HG03135 (cell line): ENCODE results near the gene SLC25A31.
A peak's percentile ranks its signal among the peaks of the same experiment; 100 is the strongest.

Experiments
- ATAC-seq: cut with Tn5 transposase; IDR thresholded peaks from one replicate; pipeline ENCODE4 v1.9.1; 2021; ENCODE audit warnings: mild to moderate bottlenecking, moderate library complexity; ENCODE audit not compliant: unreplicated experiment

SLC25A31 gene

GRCh38 chr4:127730142-127730913 lies at the start of gene SLC25A31:
SLC25A31 (plus strand) TSS chr4:127730400; CDS start chr4:127730546, 146 bp downstream.
- ATAC-seq: no peak

DNA sequence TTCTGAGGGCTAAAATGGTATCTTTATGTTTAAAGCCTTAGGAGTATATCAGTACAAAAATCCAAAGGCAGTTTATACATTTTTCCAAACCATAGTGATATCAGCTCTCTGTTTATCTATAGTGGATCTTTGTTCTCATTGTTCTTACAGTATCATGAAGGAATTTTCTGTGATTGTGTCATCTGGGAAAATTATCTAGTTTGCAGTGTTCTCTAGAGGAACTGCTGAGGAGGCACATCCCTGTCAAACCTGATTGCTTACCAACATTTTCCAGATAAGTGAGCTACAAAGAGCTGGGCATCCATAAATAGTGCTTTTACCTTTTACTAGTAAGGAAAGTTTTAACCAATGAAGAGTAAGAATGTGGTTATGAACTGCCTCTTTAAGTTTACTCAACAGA lies 44.9 kb upstream of the SLC25A31 start:
- no peak for ATAC-seq

DNA sequence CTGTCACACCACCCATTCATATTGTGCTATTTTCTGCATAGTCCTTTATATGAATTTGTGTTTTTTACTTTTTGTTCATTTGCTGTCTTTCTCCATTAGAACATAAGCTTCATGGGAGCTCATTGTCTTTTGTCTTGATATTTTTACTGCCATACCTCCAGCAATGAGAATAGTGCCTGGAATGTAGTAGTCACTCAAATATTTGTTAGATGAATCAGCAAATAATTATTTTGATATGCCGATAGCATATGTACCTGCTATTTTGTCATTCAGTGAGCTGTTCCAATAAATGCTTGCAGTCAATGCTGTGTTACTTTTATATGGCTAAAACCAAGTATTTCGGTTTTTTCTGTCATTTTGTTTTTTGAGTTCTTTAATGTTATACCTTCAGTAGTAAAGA lies 43.5 kb upstream of the SLC25A31 start:
- ATAC-seq: no peak

DNA sequence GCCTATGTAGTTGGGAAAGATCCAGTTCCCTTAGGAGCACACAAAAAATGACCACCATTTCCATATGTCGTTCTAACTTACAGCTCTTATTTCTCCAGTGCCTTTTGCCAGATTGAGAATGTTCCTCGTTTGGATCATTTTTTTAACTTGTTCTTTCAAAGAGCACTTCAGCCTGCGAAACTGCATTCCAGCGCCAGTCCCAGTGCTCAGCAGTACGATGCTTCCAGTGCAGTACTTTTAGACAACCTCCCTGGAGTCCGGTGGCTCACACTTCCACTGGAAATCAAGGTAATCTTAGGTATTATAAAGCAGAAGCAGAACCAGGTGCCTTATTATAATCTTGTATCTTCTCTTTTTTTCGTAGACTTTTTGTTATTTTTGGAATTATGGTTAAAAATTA lies 42.6 kb upstream of the SLC25A31 start:
- ATAC-seq: no peak

DNA sequence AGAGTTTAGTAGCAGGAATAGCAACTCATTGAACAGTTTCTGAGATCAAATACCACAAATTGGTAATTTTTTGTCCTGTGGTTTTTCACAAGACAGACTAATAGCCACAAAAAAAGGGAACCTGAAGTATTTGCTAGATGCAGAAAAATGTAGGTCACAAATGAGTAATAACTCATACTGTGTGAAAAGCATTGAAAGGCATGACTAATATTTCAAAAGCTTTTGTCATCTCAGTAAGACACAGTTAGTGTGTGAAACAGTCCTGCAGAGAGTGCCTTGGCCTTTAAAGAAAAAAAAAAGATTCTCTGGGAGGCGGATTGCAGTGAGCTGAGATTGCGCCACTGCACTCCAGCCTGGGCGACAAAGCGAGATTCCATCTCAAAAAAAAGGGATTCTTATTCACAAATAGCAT lies 31.4 kb upstream of the SLC25A31 start:
- peak; percentile 99 for ATAC-seq

DNA sequence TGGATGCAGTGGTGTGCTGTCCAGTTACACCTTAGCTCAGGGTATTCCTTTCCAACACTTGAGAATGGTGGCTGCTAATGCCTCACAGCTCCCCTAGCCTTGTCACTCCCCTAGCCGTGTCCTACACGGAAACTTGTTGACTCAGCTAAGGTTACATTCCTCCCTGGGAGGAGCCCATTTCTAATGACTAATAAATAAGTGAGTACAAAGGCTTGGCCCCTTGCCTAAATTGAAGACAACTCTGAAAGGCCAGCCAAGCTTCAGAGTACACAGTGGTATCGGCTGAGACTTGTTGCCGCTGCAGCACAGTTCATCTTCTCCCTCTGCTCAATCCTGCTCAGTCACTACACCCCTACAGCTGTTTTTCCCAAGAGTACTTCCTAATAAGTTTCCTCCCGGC lies 21.2 kb upstream of the SLC25A31 start:
- ATAC-seq: no peak

GRCh38 chr4:127709456-127709855 lies 20.7 kb upstream of the SLC25A31 start:
- ATAC-seq: no peak

DNA sequence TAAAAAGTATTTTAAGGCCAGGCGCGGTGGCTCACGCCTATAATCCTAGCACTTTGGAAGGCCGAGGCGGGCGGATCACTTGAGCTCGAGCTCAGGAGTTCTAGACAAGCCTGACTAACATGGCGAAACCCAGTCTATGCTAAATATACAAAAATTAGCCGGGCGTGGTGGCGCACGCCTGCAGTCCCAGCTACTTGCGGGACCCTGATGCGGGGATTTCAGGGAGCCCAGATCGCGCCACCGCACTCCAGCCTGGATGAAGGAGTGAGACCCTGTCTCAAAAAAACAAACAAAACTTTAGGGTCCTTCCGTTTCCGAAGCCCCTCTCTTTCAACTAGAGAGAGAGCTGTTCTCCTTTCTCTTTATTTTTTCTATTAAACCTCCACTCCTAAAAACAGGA lies 1.2 kb downstream of the SLC25A31 start:
- no peak for ATAC-seq

GRCh38 chr4:127732623-127733328 lies 2.6 kb downstream of the SLC25A31 start:
- peak; percentile 51 for ATAC-seq

- ATAC-seq: no peak
Measured at GRCh38 chr4:127734976-127735375, 4.8 kb downstream of the SLC25A31 start.

GRCh38 chr4:127737295-127737694 lies 7.1 kb downstream of the SLC25A31 start:
- ATAC-seq: no peak

DNA sequence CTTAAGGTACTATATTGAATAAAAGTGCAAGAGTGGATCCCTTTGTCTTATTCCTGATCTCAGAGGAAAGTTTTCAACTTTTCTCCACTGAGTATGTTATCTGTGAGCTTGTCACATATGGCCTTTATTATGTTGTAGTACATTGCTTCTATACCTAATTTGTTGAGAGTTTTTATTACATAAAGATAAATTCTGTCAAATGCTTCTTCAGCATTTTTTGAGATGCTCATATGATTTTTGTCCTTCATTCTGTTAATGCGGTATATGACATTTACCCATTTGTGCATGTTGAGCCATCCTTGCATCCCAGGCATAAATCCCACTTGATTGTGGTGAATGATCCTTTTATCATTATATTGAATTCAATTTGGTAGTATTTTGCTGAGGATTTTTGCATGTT lies 11.0 kb downstream of the SLC25A31 start:
- ATAC-seq: no peak

DNA sequence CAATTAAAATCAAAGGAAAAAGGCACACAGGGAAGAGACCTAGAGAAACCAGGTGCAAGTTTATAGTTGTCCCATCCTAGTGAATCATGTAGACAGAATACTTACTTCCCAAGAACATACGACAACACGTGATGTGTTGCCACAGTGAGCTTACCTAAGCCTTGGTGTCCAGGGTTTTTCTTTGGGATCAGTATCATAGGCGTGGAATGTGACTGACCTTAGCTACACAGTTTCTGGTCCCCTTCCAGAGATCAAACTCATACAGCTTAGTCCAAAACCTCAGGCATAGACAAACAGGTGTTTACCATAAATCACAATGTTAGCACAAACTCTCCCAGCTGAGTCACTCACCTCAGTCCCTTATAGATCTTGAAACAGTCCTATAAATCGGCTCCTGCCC lies 17.7 kb downstream of the SLC25A31 start:
- ATAC-seq: no peak

DNA sequence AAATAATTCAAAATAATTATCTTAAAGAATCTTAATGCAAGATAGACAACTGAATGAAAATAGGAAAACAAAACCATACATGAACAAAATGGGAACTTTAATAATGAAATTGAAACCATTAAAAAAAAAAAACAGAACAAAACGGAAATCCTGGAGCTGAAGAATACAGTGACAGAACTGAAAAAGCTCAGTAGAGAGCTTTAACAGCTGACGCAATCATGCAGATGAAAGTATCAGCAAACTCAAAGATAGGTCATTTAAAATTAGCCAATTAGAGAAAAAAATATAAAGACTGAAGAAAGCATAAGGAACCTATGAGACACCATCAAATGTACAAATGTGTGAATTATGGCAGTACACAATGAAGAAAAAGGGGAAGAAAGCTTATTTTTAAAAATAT lies 18.8 kb downstream of the SLC25A31 start:
- no peak for ATAC-seq

DNA sequence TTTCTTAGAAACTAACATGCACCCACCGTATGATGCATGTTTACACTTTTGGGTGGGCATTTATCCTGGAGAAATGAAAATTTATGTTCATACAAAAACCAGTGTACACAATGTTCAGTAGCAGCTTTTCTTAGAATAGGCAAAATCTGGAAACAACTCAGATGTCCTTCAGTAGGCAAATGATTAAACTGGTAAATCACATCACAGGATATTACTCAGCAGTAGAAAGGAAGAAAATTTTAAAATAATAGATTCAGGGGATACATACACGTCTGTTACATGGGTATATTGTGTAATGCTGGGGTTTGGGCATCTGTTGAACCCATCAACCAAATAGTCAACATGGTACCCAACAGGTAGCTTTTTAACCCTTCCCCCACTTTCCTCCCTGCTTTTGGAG lies 26.7 kb downstream of the SLC25A31 start:
- ATAC-seq: no peak

DNA sequence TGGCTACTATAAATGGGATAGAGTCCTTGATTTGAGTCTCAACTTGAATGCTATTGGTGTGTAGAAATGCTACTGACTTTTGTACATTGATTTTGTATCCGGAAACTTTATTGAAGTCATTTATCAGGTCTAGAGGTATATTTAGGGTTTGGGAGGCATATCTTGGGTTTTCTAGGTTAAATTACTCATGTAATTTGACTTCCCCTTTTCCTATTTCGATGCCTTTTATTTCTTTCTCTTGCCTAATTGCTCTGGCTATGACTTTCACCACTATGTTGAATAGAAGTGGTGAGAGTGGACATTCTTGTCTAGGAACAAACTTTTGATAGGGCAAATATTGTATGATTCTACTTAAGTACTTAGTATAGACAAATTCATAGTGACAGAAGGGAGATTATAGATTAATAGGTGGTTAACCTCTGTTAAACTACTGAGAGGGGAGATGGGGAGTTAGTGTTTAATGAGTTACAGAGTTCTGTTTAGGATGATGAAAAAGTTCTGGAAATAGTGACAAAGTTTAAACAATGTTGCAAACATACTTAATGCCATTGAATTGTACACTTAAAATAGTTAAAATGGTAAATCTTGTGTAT lies 29.1 kb downstream of the SLC25A31 start:
- ATAC-seq: peak; percentile 78

DNA sequence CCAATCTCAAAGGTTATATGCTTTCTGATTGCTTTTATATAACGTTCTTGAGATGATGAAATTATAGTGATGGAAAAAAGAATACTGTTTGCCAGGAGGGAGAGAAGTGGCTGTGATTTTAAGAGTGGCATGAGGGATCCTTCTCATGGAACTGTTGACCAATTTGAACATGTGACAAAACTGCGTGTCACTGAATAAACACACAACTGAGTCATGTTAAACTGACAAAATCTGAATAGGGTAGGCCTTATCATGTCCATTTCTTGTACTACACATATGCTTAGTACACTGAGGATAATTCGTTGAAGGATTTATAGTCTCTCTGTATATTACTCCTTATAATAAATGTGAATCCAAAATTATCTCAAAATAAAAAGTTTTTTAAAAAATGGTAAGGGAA lies 29.7 kb downstream of the SLC25A31 start:
- ATAC-seq: no peak

GRCh38 chr4:127771535-127772275 lies 41.5 kb downstream of the SLC25A31 start:
- ATAC-seq: no peak

DNA sequence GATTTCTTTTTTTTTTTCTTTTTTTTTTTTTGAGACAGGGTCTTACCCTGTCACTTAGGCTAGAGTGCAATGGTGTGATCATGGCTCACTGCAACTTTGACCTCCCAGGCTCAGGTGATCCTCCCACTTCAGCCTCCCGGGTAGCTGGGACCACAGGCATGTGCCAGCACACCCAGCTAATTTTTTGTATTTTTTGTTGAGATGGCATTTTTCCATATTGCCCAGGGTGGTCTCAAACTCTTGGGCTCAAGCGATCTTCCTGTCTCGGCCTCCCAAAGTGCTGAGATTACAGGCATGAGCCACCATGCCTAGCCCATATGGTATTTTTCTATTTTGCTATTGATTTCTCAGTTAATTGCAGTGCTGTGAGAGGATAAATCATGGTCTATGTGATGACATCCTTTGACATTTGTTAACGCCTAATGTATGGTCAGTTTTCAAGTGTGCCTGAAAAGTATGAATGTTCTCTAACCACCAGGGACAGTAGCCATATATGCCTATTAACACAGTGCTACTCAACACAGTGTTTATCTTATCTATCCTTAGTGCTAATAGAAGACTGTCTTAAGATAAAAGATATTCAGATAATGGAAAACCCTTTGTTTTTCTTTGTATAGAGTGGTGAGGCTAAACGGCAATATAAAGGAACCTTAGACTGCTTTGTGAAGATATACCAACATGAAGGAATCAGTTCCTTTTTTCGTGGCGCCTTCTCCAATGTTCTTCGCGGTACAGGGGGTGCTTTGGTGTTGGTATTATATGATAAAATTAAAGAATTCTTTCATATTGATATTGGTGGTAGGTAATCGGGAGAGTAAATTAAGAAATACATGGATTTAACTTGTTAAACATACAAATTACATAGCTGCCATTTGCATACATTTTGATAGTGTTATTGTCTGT lies 42.8 kb downstream of the SLC25A31 start:
- ATAC-seq: no peak

DNA sequence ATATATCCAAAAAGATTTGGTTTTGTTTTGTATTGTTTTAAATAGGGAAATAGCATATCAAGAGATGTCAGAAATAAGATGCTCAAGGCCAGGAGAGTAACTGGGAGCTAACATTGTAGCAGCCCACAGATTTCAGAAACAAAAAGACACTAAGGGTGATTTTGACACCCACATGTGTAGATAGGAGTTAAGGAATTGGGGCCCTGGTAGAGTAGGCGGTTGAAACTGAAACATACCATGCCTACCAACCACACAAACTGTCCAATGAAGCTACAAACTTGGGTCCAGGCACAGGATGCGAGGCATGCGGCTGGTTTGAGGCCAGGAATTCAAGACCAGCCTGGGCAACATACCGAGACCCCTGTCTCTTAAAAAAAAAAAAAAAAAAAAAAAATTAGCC lies 45.6 kb downstream of the SLC25A31 start:
- no peak for ATAC-seq
